Measurements from ENCODE around the gene CLDND2. TPM values are rescaled to one million over a fixed set of nuclear protein-coding genes. Genes with fewer than 3 reads are reported as not detected.

CLDND2 gene
- total RNA-seq, 1 donor from 2014 or later: 1.9 TPM

- no peak overlapping the region for H3K4me3 ChIP-seq
- no peak for DNase-seq
- no peaks in the 10 kb centered on the region for H3K36me3 ChIP-seq
- peaks cover 43% of the 10 kb centered on the region for H3K27me3 ChIP-seq (ENCODE audit: low read depth)
- no peak for ATAC-seq
- H3K9me3 ChIP-seq: no peaks in the 10 kb centered on the region
- TF ChIP-seq CTCF (IDR thresholded peaks at IDR 0.05): no peak
- no peak overlapping the region for H3K27ac ChIP-seq
- H3K4me1 ChIP-seq: peaks cover 13% of the 10 kb centered on the region
- intact Hi-C loops (cut with DNase I): no loop called here
Observed at GRCh38 chr19:51323481-51324166, 45.2 kb downstream of the CLDND2 start.

- Histone ChIP-seq H3K27me3 (ENCODE audit: low read depth) (peaks cover 25% of the 10 kb centered on the region), H3K27ac (no peak overlapping the region), H3K9me3 (no peaks in the 10 kb centered on the region), H3K4me1 (no peaks in the 10 kb centered on the region), H3K4me3 (no peak overlapping the region), H3K36me3 (no peaks in the 10 kb centered on the region)
- no peak for TF ChIP-seq CTCF (IDR thresholded peaks at IDR 0.05)
- intact Hi-C loops (cut with DNase I): no loop called here
- DNase-seq (no peak), ATAC-seq (no peak)
Observed at GRCh38 chr19:51321799-51322198, 47.0 kb downstream of the CLDND2 start.

- Histone ChIP-seq H3K9me3 (no peaks in the 10 kb centered on the region), H3K36me3 (no peaks in the 10 kb centered on the region), H3K27me3 (ENCODE audit: low read depth) (peaks cover 13% of the 10 kb centered on the region), H3K27ac (no peak overlapping the region), H3K4me3 (no peak overlapping the region), H3K4me1 (no peaks in the 10 kb centered on the region)
- TF ChIP-seq CTCF (IDR thresholded peaks at IDR 0.05): no peak
- DNase-seq: no peak
- intact Hi-C loops (cut with DNase I): no loop called here
- ATAC-seq: no peak
Observed at GRCh38 chr19:51320280-51320657, 48.5 kb downstream of the CLDND2 start.

GRCh38 chr19:51319649-51320279, 49.0 kb downstream of the CLDND2 start:
- intact Hi-C loops (cut with DNase I): no loop called here
- DNase-seq (no peak), ATAC-seq (no peak)
- Histone ChIP-seq H3K27me3 (ENCODE audit: low read depth) (peaks cover 13% of the 10 kb centered on the region), H3K27ac (no peak overlapping the region), H3K4me3 (no peak overlapping the region), H3K36me3 (no peaks in the 10 kb centered on the region), H3K4me1 (no peaks in the 10 kb centered on the region), H3K9me3 (no peaks in the 10 kb centered on the region)
- no peak for TF ChIP-seq CTCF (IDR thresholded peaks at IDR 0.05)

GRCh38 chr19:51318687-51319648, 49.8 kb downstream of the CLDND2 start:
- no peak overlapping the region for H3K4me3 ChIP-seq
- no peak overlapping the region for H3K27ac ChIP-seq
- peaks cover 7% of the 10 kb centered on the region for H3K27me3 ChIP-seq (ENCODE audit: low read depth)
- ATAC-seq (no peak), DNase-seq (no peak)
- no peaks in the 10 kb centered on the region for H3K4me1 ChIP-seq
- no peaks in the 10 kb centered on the region for H3K9me3 ChIP-seq
- no peaks in the 10 kb centered on the region for H3K36me3 ChIP-seq
- no peak for TF ChIP-seq CTCF (IDR thresholded peaks at IDR 0.05)
- intact Hi-C loops (cut with DNase I): no loop called here
